KBM-7 (cell line): ENCODE data around the gene UBE2D2.

ENCODE experiments used
- DNase-seq: peaks from one replicate; pipeline ENCODE4 v3.0.0-alpha.2; 2015
- in situ Hi-C: fragments of 300-500 bp; cut with MboI; formaldehyde crosslinking; loops from 2 replicates; pipeline ENCODE4 v1.14.3; 2020; ENCODE audit warnings: low sequenced_read_pairs, low pct_unique_long_range_greater_than_20kb, mixed read lengths

UBE2D2 gene

GRCh38 chr5:139630855-139631254 is 69.7 kb downstream of the UBE2D2 start:
- in situ Hi-C loops, result loop anchor here (10.0 kb wide), 1 partner anchor 134 kb away; no protein-coding TSS in a partner anchor
- DNase-seq, result no peak

GRCh38 chr5:139631520-139632165 is 70.5 kb downstream of the UBE2D2 start:
- in situ Hi-C loops, result loop anchor here (10.0 kb wide), 1 partner anchor 133 kb away; no protein-coding TSS in a partner anchor
- no peak for DNase-seq

GRCh38 chr5:139633295-139634027 is 72.3 kb downstream of the UBE2D2 start:
- in situ Hi-C loops, result loop anchor here (10.0 kb wide), 1 partner anchor 131 kb away; no protein-coding TSS in a partner anchor
- peak; percentile 87 for DNase-seq

GRCh38 chr5:139634028-139634325 is 72.8 kb downstream of the UBE2D2 start:
- no peak for DNase-seq
- in situ Hi-C loops, result loop anchor here (10.0 kb wide), 1 partner anchor 131 kb away; no protein-coding TSS in a partner anchor

- in situ Hi-C loops, result loop anchor here (10.0 kb wide), 1 partner anchor 130 kb away; no protein-coding TSS in a partner anchor
- no peak for DNase-seq
Observed at GRCh38 chr5:139634541-139634940, 73.4 kb downstream of the UBE2D2 start.

- DNase-seq, result no peak
- in situ Hi-C loops, result loop anchor here (10.0 kb wide), 1 partner anchor 130 kb away; no protein-coding TSS in a partner anchor
Observed at GRCh38 chr5:139635191-139635590, 74.1 kb downstream of the UBE2D2 start.

GRCh38 chr5:139635606-139636206 is 74.6 kb downstream of the UBE2D2 start:
- peak; percentile 75 for DNase-seq
- in situ Hi-C loops, result loop anchor here (10.0 kb wide), 1 partner anchor 129 kb away; no protein-coding TSS in a partner anchor

GRCh38 chr5:139636207-139636792 is 75.2 kb downstream of the UBE2D2 start:
- DNase-seq, result no peak
- in situ Hi-C loops, result loop anchor here (10.0 kb wide), 1 partner anchor 129 kb away; no protein-coding TSS in a partner anchor

- in situ Hi-C loops, result loop anchor here (10.0 kb wide), 1 partner anchor 128 kb away; no protein-coding TSS in a partner anchor
- DNase-seq, result peak; percentile 45
Observed at GRCh38 chr5:139636975-139637408, 75.9 kb downstream of the UBE2D2 start.

- peak; percentile 84 for DNase-seq
- in situ Hi-C loops, result loop anchor here (10.0 kb wide), 1 partner anchor 127 kb away; no protein-coding TSS in a partner anchor
Observed at GRCh38 chr5:139637438-139638089, 76.4 kb downstream of the UBE2D2 start.

GRCh38 chr5:139638090-139638735 is 77.1 kb downstream of the UBE2D2 start:
- peak; percentile 58 for DNase-seq
- in situ Hi-C loops, result loop anchor here (10.0 kb wide), 1 partner anchor 127 kb away; no protein-coding TSS in a partner anchor

- peak; percentile 24 for DNase-seq
- in situ Hi-C loops, result loop anchor here (10.0 kb wide), 1 partner anchor 126 kb away; no protein-coding TSS in a partner anchor
Observed at GRCh38 chr5:139638736-139639618, 77.8 kb downstream of the UBE2D2 start.

GRCh38 chr5:139639619-139640380 is 78.7 kb downstream of the UBE2D2 start:
- in situ Hi-C loops, result loop anchor here (10.0 kb wide), 1 partner anchor 125 kb away; no protein-coding TSS in a partner anchor
- no peak for DNase-seq

- in situ Hi-C loops, result no loop called here
Observed at GRCh38 chr5:139640421-139641115, 79.4 kb downstream of the UBE2D2 start.

GRCh38 chr5:139641116-139642080 is 80.3 kb downstream of the UBE2D2 start:
- DNase-seq, result no peak
- in situ Hi-C loops, result no loop called here

More at GRCh38 chr5:139640421-139641115, 79.4 kb downstream of the UBE2D2 start:
- DNase-seq, result no peak
